ENCODE data around the gene STXBP6. TPM values are rescaled to one million over a fixed set of nuclear protein-coding genes. Genes with fewer than 3 reads are reported as not detected.

The STXBP6 gene
- total RNA-seq, 1 donor from 2014 or later = 6.8 TPM

DNA sequence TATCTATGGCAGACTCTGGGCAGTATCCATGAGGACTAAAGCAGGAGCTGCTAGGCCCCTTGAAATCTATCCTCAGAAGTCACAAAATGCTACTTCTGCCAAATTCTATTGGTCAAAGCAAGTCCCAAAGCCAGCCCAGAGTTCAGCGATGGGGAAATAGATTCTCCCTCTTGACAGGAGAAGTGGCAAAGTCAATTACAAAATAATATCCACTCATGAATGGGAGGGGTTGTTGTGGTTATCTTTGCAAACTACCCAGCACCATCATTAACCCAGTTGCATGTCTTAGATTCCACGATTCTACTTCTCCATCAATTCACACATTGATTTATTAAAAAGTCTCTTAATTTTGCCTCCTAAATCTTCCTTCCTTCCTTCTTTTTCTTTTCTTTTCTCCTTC is 30.7 kb upstream of the STXBP6 start:
- TF ChIP-seq, protein P1, sequence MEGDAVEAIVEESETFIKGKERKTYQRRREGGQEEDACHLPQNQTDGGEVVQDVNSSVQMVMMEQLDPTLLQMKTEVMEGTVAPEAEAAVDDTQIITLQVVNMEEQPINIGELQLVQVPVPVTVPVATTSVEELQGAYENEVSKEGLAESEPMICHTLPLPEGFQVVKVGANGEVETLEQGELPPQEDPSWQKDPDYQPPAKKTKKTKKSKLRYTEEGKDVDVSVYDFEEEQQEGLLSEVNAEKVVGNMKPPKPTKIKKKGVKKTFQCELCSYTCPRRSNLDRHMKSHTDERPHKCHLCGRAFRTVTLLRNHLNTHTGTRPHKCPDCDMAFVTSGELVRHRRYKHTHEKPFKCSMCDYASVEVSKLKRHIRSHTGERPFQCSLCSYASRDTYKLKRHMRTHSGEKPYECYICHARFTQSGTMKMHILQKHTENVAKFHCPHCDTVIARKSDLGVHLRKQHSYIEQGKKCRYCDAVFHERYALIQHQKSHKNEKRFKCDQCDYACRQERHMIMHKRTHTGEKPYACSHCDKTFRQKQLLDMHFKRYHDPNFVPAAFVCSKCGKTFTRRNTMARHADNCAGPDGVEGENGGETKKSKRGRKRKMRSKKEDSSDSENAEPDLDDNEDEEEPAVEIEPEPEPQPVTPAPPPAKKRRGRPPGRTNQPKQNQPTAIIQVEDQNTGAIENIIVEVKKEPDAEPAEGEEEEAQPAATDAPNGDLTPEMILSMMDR (conservative IDR thresholded peaks at IDR 0.05) = no peak
- Mint-ChIP-seq H3K4me3 (no peak overlapping the region), H3K27me3 (ENCODE audit: low read depth) (peaks cover 13% of the 10 kb centered on the region), H3K4me1 (no peaks in the 10 kb centered on the region), H3K27ac (ENCODE audit: unreplicated experiment) (no peak overlapping the region), H3K9me3 (peaks cover 2% of the 10 kb centered on the region), H3K36me3 (ENCODE audit: low read depth) (no peaks in the 10 kb centered on the region)
- DNase-seq (ENCODE audit: low read depth, low spot score) = no peak

DNA sequence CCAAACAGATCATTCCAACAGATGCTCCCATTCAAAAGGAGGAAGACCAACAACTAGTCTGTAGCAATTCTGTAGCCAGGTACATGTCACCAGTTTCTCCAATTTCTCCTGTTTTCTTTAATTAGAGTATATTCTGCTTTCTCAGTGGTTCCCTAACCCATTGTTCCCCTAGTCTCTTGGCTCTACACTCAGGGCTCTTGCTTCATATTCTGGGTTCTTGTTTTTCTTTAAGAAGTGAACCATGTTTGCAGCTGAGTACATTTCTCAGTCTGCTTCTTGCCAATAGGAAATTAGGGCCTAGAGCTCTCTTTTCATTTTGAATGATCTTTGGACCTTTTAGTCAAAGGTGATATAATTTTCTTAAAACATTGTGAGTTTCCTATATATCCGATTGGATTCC is 29.4 kb upstream of the STXBP6 start:
- H3K4me1 Mint-ChIP-seq = no peaks in the 10 kb centered on the region
- TF ChIP-seq, protein P1 (conservative IDR thresholded peaks at IDR 0.05) = no peak
- H3K27ac Mint-ChIP-seq (ENCODE audit: unreplicated experiment) = no peak overlapping the region
- no peak for DNase-seq (ENCODE audit: low read depth, low spot score)
- peaks cover 2% of the 10 kb centered on the region for H3K9me3 Mint-ChIP-seq
- no peaks in the 10 kb centered on the region for H3K36me3 Mint-ChIP-seq (ENCODE audit: low read depth)
- peaks cover 10% of the 10 kb centered on the region for H3K27me3 Mint-ChIP-seq (ENCODE audit: low read depth)
- no peak overlapping the region for H3K4me3 Mint-ChIP-seq

DNA sequence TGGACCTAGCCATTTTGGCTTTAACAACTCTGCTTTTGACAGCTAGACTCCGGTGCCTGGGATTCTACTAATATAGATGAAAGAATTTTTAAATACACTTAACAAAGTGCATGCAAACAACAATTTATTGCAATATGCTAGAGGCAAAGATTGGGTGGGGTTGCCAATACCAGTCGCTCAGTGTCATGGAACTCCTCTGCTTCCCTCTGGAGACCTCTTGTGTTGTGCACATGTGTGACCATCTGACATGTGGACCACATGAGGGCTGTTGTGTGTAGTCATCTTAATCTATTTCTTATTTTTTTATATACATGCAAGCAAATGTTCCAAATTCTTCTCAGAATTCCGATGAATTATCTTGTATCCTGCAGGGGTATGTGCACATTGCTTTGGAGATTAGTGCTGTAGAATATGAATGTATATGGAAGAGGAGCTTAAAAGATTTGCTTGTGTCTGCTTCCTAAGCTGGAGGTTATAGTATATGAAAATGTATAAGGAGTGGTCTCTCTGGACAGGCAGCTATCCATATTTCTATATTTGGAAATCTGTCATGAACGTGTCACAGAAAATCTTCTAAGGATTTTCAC is 24.2 kb upstream of the STXBP6 start:
- Mint-ChIP-seq H3K4me3 (no peak overlapping the region), H3K9me3 (no peaks in the 10 kb centered on the region), H3K27me3 (ENCODE audit: low read depth) (peaks cover 3% of the 10 kb centered on the region), H3K36me3 (ENCODE audit: low read depth) (no peaks in the 10 kb centered on the region), H3K27ac (ENCODE audit: unreplicated experiment) (no peak overlapping the region), H3K4me1 (no peaks in the 10 kb centered on the region)
- TF ChIP-seq, protein P1 (conservative IDR thresholded peaks at IDR 0.05) = no peak
- DNase-seq (ENCODE audit: low read depth, low spot score) = no peak

DNA sequence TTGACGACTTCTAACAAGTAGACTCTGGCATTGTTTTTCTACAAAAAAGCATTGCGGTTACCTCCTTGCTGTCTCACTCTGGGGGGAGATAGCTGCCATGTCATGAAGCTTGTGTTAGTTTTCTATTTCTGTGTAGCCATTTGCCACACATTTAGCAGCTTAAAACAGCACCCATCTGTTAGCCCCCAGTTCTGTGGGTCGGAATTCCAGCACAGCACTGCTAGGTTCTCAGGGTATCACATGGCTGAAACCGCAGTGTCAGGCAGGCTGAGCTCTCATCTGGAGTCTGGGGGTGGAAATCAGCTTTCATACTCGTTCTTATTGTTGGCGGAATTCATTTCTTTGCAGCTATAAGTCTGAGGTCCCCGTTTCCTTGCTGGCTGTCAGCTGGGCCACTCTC is 19.9 kb upstream of the STXBP6 start:
- no peak for DNase-seq (ENCODE audit: low read depth, low spot score)
- H3K4me1 Mint-ChIP-seq = no peaks in the 10 kb centered on the region
- H3K4me3 Mint-ChIP-seq = no peak overlapping the region
- H3K9me3 Mint-ChIP-seq = no peaks in the 10 kb centered on the region
- TF ChIP-seq, protein P1 (conservative IDR thresholded peaks at IDR 0.05) = no peak
- H3K36me3 Mint-ChIP-seq (ENCODE audit: low read depth) = no peaks in the 10 kb centered on the region
- H3K27ac Mint-ChIP-seq (ENCODE audit: unreplicated experiment) = no peak overlapping the region
- H3K27me3 Mint-ChIP-seq (ENCODE audit: low read depth) = no peaks in the 10 kb centered on the region

DNA sequence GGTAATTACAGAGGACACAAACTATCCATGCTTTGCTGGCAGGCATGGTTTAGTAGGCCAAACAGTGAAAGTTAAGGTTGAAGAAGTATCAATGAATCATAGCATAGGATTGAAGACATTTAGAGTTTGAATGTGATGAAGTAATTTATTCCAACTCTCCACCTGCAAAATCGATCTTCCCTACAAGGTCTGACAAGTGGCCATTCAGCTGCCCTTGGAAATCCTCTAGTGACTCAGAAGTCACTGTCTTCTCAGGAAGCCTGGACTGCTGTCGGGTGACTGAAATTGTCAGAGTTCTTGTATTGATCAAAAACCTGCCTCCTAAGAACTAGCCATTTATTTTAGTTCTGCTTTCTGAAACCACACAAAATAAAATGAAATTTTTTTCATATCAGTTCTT is 17.7 kb upstream of the STXBP6 start:
- no peaks in the 10 kb centered on the region for H3K9me3 Mint-ChIP-seq
- TF ChIP-seq, protein P1 (conservative IDR thresholded peaks at IDR 0.05) = no peak
- no peak for DNase-seq (ENCODE audit: low read depth, low spot score)

DNA sequence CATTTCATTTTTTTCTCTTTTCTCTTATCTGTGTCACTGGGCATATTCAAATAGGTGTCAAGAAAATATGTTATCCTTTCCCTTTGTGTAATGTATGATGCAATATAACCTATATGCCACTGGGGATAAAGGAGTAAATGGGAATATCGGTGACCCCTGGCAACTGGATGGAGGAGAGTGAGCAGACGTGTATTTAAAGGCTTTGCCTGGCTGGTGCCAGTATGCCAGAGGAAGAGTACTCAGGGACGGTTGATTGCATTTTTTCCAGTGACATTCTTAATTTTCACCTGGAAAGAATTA is 12.0 kb upstream of the STXBP6 start:
- Mint-ChIP-seq H3K4me1 (no peaks in the 10 kb centered on the region), H3K4me3 (no peak overlapping the region), H3K36me3 (ENCODE audit: low read depth) (no peaks in the 10 kb centered on the region), H3K27ac (ENCODE audit: unreplicated experiment) (no peak overlapping the region), H3K27me3 (ENCODE audit: low read depth) (peaks cover 19% of the 10 kb centered on the region), H3K9me3 (no peaks in the 10 kb centered on the region)
- TF ChIP-seq, protein P1 (conservative IDR thresholded peaks at IDR 0.05) = no peak
- no peak for DNase-seq (ENCODE audit: low read depth, low spot score)

More for the DNA sequence above, 17.7 kb upstream of the STXBP6 start:
- Mint-ChIP-seq H3K27me3 (ENCODE audit: low read depth) (no peaks in the 10 kb centered on the region), H3K27ac (ENCODE audit: unreplicated experiment) (no peak overlapping the region), H3K4me1 (no peaks in the 10 kb centered on the region), H3K4me3 (no peak overlapping the region), H3K36me3 (ENCODE audit: low read depth) (no peaks in the 10 kb centered on the region)
